Activated T-helper 1 cell treated with anti-CD3 and anti-CD28 coated beads, Interleukin-12 subunit alpha, Interleukin-12 subunit beta, Interleukin-2, Interleukin-4 antibody, amounts not matched to agents 30 ng/mL and 10 ng/mL and 1 ng/mL, durations not matched to agents 14 hours and 24 hours and 36 hours (primary cell): ENCODE results near the gene RASD1. TPM values are rescaled to one million over a fixed set of nuclear protein-coding genes. Genes with fewer than 3 reads are reported as not detected.
"Not testable (repeated sequence)": the region's sequence is repeated elsewhere in the genome, so short reads cannot be mapped to it uniquely, and the experiment has no call there.

Experiments
- DNase-seq: peaks from one replicate; pipeline ENCODE4 v3.0.0; 2021; ENCODE audit warnings: low spot score
- H3K27ac Mint-ChIP-seq: one replicate; pipeline ENCODE4 v1.8.0; 2021; ENCODE audit warnings: mild to moderate bottlenecking, mixed read lengths
- H3K27me3 Mint-ChIP-seq: one replicate; pipeline ENCODE4 v1.8.0; 2022; ENCODE audit warnings: mild to moderate bottlenecking, moderate library complexity, mixed read lengths; ENCODE audit not compliant: insufficient read depth
- H3K36me3 Mint-ChIP-seq: one replicate; pipeline ENCODE4 v1.8.0; 2021; ENCODE audit warnings: low read depth, mixed read lengths
- H3K4me1 Mint-ChIP-seq: one replicate; pipeline ENCODE4 v1.8.0; 2021; ENCODE audit warnings: low read depth, mixed read lengths
- H3K4me3 Mint-ChIP-seq: one replicate; pipeline ENCODE4 v1.8.0; 2021; ENCODE audit warnings: mild to moderate bottlenecking, moderate library complexity, mixed read lengths
- H3K9me3 Mint-ChIP-seq: one replicate; pipeline ENCODE4 v1.8.0; 2021; ENCODE audit warnings: mixed read lengths
- intact Hi-C: fragments of 100-400 bp; cut with micrococcal nuclease; formaldehyde crosslinking; loops from one replicate; pipeline ENCODE4 v1.15.1; 2024
- total RNA-seq: library from RNA; stranded (reverse); gene quantifications from 2 replicates; pipeline ENCODE4 v1.2.3, GENCODE V29; 2022

Gene RASD1
- total RNA-seq, 1 donor from 2014 or later, result 12.9 TPM

DNA sequence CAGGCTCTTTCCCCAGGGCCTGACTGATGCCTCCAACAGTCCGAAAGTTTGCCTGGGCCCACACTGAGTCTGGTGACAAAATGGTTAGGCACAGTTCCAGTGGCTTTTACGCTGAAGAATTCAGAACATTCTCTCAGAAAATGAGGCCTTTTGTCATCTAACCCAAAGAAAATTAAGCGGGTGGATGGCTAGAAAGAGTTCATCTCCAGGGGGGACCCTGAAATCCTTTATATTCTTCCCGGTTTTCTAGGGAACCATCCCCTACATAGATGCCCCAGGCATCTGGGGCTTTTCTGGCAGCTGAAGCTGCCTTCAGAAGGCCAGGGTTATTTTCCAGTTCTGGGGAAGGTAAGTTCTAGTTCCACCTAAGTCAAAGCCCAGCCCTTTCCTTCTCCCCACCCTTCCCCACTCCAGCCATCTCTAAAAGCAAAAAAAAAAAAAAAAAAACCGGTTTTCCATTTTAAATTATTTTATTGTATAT lies 2.2 kb downstream of the RASD1 start:
- Mint-ChIP-seq H3K27ac (no peak overlapping the region), H3K4me1 (peaks cover 14% of the 10 kb centered on the region), H3K27me3 (peaks cover 14% of the 10 kb centered on the region), H3K9me3 (no peaks in the 10 kb centered on the region), H3K36me3 (peaks cover 20% of the 10 kb centered on the region), H3K4me3 (no peak overlapping the region)
- intact Hi-C loops, result loop anchor here (10.0 kb wide), 2 partner anchors 481 to 541 kb away; partner anchors contain the start of genes ATPAF2, DRC3, GID4 and TOM1L2
- no peak for DNase-seq

DNA sequence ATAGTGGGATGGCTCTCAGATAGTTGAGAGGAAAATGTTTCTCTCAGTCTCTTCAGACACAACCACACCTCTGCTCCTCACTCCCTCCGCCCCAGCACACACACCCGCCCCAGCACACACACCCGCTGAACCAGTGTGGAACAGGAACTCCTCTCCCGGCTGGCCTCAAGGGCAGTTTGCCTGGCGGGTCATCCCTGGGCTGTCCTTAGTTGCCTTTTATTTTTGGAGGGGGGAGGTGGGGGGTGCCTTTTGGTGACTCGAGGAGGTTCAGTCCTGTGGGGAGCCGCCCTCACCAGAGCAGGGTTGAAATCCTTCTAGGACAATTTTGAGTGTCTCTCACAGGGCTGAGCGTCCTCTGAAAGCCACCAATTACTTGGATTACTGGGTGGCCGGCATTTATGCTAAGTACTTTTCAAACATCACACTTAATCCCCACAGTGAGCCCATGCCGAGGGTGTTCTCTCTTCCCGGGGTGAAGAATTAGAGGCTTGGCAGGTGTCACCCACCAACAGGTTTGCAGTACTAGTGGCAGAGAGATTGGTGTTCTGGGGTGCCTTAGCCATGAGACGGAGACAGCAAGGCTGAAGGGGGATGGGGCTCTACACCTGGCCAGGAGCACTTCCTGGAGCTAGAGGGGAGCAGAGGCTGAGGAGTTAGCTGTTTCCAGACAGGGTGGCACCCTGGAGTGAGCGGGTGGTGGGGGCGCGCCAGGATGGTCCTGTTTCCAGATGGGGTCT lies 2.8 kb downstream of the RASD1 start:
- peaks cover 14% of the 10 kb centered on the region for H3K27me3 Mint-ChIP-seq
- no peaks in the 10 kb centered on the region for H3K9me3 Mint-ChIP-seq
- no peak for DNase-seq
- peaks cover 21% of the 10 kb centered on the region for H3K36me3 Mint-ChIP-seq
- peaks cover 14% of the 10 kb centered on the region for H3K4me1 Mint-ChIP-seq
- H3K27ac Mint-ChIP-seq, result peak overlapping the region; percentile 40
- intact Hi-C loops, result loop anchor here (10.0 kb wide), 2 partner anchors 481 to 541 kb away; partner anchors contain the start of genes ATPAF2, DRC3, GID4 and TOM1L2
- H3K4me3 Mint-ChIP-seq, result no peak overlapping the region

DNA sequence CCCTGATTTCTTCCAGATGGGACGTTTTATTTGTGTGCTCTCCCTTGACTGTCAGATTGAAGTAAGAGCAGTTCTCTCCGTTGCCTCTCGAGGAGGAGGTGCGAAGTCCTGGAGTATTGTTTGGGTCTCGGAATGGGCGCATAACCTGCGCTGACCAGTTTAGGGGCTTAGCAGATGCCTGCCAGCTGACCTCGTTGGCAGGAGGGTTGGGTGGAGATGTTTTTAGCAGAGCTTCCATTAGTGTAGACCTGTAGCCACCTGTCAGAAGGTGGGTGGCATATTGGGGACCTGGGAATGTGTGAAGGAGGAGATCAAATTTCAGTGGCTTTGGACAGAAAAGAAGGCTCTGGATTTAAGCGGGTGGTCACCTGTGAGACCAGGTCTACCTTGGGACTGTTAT lies 3.6 kb downstream of the RASD1 start:
- intact Hi-C loops, result loop anchor here (10.0 kb wide), 2 partner anchors 482 to 542 kb away; partner anchors contain the start of genes ATPAF2, DRC3, GID4 and TOM1L2
- Mint-ChIP-seq H3K4me3 (no peak overlapping the region), H3K36me3 (peaks cover 24% of the 10 kb centered on the region)

DNA sequence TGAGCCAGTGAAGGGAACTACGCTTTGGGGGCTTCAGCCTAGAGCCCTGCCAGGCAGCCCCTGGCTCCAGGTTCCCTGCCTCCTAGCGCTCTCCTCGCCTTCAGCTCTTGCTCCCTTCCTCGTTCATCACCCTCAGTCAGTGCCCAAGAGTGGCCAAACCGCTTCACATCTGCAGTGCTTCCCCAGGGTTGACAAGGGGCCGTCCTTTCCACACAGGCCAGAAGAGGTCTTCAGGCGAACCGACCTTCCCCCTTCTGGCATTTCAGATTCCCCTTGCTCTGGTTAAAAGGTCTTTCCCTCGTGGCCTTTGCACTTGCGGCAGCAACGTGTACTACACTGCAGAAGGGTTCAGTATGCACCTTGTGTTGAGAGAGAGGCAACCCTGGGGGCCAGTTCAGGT lies 4.1 kb downstream of the RASD1 start:
- no peaks in the 10 kb centered on the region for H3K9me3 Mint-ChIP-seq
- H3K4me3 Mint-ChIP-seq, result no peak overlapping the region
- H3K4me1 Mint-ChIP-seq, result peaks cover 14% of the 10 kb centered on the region
- peaks cover 14% of the 10 kb centered on the region for H3K27me3 Mint-ChIP-seq
- no peak for DNase-seq
- intact Hi-C loops, result loop anchor here (10.0 kb wide), 2 partner anchors 483 to 543 kb away; partner anchors contain the start of genes ATPAF2, DRC3, GID4 and TOM1L2
- peaks cover 28% of the 10 kb centered on the region for H3K36me3 Mint-ChIP-seq
- H3K27ac Mint-ChIP-seq, result no peak overlapping the region

More for the DNA sequence above, 3.6 kb downstream of the RASD1 start:
- Mint-ChIP-seq H3K27me3 (peaks cover 14% of the 10 kb centered on the region), H3K9me3 (no peaks in the 10 kb centered on the region), H3K4me1 (peaks cover 14% of the 10 kb centered on the region), H3K27ac (peak overlapping the region; percentile 27)
- DNase-seq, result no peak

DNA sequence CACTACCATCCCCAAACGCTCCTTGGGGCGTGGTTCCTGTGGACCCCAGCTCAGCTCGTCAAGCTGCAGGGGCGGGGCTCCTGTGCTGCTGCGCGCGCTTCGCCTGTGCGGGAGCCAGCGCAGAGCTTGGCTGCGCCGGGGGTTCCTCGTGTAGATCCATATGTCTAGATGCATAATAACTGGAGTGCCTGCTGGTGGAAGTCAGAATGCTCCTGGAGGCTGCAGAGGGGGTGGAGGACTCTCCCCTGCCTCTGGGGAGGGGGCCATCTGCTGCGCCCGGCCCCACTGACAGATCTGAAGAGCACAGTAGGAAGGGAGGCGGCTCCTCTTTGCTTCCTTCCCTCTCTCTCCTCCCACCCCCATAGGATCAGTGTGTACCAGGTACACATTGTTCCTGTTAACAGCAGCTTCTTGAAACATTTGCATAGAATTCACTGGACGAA lies 4.6 kb downstream of the RASD1 start:
- intact Hi-C loops, result loop anchor here (10.0 kb wide), 2 partner anchors 483 to 543 kb away; partner anchors contain the start of genes ATPAF2, DRC3, GID4 and TOM1L2
- Mint-ChIP-seq H3K9me3 (no peaks in the 10 kb centered on the region), H3K4me1 (peaks cover 13% of the 10 kb centered on the region), H3K27ac (no peak overlapping the region), H3K27me3 (peaks cover 14% of the 10 kb centered on the region), H3K36me3 (peaks cover 32% of the 10 kb centered on the region), H3K4me3 (no peak overlapping the region)
- DNase-seq, result no peak

DNA sequence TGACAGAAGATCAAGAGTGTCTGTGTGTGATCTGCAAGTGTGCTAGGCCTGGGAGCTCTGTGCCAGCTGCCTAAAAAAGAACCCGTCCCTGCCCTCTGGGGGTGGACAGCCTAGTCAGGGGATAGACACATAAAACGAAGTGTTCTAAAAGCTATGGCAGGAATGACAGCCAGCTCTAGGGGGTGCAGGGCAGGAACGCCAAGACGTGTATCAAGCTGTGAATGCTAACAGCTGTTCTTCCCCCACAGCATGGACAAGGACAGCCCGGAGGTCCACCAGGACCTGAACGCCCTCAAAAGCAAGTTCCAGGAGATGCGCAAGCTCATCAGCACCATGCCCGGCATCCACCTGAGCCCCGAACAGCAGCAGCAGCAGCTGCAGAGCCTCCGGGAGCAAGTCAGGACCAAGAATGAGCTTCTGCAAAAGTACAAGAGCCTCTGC lies 5.1 kb downstream of the RASD1 start:
- DNase-seq, result no peak
- peaks cover 32% of the 10 kb centered on the region for H3K36me3 Mint-ChIP-seq
- intact Hi-C loops, result loop anchor here (10.0 kb wide), 2 partner anchors 484 to 544 kb away; partner anchors contain the start of genes ATPAF2, DRC3, GID4 and TOM1L2
- H3K27me3 Mint-ChIP-seq, result peaks cover 14% of the 10 kb centered on the region
- no peak overlapping the region for H3K4me3 Mint-ChIP-seq
- no peak overlapping the region for H3K27ac Mint-ChIP-seq
- no peaks in the 10 kb centered on the region for H3K9me3 Mint-ChIP-seq
- peaks cover 13% of the 10 kb centered on the region for H3K4me1 Mint-ChIP-seq

DNA sequence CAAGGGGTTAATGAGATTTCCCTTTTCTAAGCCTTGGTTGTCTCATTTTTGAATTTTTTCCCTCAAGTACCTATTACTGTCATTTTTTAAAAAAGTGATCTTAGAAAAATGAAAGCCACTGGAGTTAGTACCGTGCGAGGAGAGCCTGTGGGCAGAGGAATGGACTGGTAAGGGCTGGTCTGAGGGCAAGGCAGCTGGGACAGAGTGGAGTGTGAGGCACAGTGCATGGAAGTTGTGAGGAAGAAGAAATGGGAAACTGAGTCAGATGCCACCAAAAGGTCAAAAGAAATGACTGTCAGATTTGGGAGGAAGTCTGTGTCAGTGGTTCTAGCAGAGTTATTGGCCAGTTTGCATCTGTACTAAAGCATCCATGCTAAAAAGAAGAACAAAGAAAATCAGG lies 8.2 kb downstream of the RASD1 start:
- no peak overlapping the region for H3K4me3 Mint-ChIP-seq
- peaks cover 39% of the 10 kb centered on the region for H3K36me3 Mint-ChIP-seq
- no peaks in the 10 kb centered on the region for H3K27me3 Mint-ChIP-seq
- intact Hi-C loops, result no loop called here
- no peak overlapping the region for H3K27ac Mint-ChIP-seq
- DNase-seq, result no peak
- H3K9me3 Mint-ChIP-seq, result no peaks in the 10 kb centered on the region
- H3K4me1 Mint-ChIP-seq, result peaks cover 20% of the 10 kb centered on the region

DNA sequence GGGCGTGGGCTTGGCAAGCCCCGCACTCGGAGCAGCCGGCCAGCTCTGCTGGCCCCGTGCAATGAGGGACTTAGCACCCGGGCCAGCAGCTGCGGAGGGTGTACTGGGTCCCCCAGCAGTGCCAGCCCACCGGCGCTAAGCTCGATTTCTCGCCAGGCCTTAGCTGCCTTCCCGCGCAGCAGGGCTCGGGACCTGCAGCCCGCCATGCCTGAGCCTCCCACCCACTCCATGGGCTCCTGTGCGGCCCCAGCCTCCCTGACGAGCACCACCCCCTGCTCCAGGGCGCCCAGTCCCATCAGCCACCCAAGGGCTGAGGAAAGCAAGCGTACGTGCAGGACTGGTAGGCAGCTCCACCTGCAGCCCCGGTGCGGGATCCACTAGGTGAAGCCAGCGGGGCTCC lies 9.8 kb downstream of the RASD1 start:
- H3K9me3 Mint-ChIP-seq, H3K27ac Mint-ChIP-seq, H3K4me3 Mint-ChIP-seq, intact Hi-C loops, DNase-seq, H3K27me3 Mint-ChIP-seq: not testable (repeated sequence)
- peaks cover 35% of the 10 kb centered on the region for H3K4me1 Mint-ChIP-seq
- H3K36me3 Mint-ChIP-seq, result peaks cover 34% of the 10 kb centered on the region

DNA sequence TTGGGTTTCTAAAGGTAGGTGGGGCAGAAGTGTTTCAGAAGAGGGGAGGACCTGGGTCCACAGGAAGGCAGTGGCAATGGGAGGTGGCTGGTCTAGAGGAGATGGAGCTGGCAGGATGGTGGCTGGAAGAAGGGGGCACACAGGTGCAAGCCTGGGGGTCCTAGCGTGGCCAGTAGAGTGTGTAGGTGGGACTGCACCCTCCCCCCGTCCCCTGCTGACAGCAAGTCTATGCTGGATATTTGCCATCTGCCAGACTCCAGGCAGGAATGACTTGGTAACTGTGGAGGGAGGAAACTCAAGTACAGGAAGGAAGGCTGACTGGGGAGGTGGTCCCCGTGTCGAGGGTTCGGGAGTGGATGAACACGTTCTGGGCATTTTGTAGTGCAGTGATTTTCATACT lies 10.8 kb downstream of the RASD1 start:
- DNase-seq, result no peak
- H3K27ac Mint-ChIP-seq, result peak overlapping the region; percentile 35
- no peak overlapping the region for H3K4me3 Mint-ChIP-seq
- intact Hi-C loops, result no loop called here
- no peaks in the 10 kb centered on the region for H3K9me3 Mint-ChIP-seq
- no peaks in the 10 kb centered on the region for H3K27me3 Mint-ChIP-seq
- peaks cover 35% of the 10 kb centered on the region for H3K36me3 Mint-ChIP-seq
- H3K4me1 Mint-ChIP-seq, result peaks cover 45% of the 10 kb centered on the region

DNA sequence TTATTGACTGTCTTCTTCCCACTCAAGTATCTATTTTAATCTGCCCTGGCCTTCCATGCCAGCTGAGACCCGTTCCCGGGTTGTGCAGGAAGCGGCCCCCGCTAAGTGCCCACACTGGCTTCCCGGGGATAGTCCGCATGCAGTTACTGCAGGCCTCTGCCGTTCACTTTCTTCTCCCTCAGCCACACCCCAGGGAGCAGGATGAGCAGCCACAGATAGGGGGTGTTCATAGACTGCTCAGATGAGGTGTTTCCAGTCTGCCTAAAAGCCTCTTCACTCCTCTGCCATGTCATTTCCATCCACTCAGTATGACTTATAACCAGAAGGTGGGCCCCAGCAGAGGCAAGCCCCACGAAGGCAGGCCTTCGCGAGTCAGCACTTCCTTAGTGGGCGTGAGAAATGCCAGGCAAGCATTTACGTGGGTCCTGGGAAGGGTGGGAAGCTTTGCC lies 11.7 kb downstream of the RASD1 start:
- H3K27ac Mint-ChIP-seq, result peak overlapping the region; percentile 76
- H3K36me3 Mint-ChIP-seq, result peaks cover 34% of the 10 kb centered on the region
- DNase-seq, result no peak
- no peaks in the 10 kb centered on the region for H3K9me3 Mint-ChIP-seq
- H3K27me3 Mint-ChIP-seq, result no peaks in the 10 kb centered on the region
- H3K4me3 Mint-ChIP-seq, result peak overlapping the region; percentile 57
- peaks cover 47% of the 10 kb centered on the region for H3K4me1 Mint-ChIP-seq
- intact Hi-C loops, result loop anchor here (1.0 kb wide), 1 partner anchor 12 kb away; the partner anchor contains the start of gene RASD1

DNA sequence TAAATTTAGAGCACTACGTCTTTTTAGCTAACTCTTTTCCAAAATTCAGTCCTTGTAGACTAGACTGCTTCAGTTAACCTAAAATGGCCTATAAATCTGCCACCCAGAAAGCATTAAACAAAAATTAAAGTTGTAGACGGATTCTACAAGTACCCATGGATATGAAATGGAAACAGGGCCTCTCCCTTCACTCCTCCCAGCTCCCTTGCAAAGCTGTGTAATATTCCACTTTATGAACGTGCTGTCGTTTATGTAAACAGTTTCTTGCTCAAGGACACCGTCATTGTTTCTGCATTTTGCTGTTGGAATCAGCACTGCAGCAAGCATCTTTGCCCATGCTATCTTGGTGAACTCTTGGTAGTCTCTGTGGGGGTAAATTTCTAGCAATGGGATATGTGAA lies 14.3 kb downstream of the RASD1 start:
- H3K4me3 Mint-ChIP-seq, result no peak overlapping the region
- intact Hi-C loops, result no loop called here
- H3K27me3 Mint-ChIP-seq, result no peaks in the 10 kb centered on the region
- peaks cover 65% of the 10 kb centered on the region for H3K4me1 Mint-ChIP-seq
- no peaks in the 10 kb centered on the region for H3K9me3 Mint-ChIP-seq
- H3K36me3 Mint-ChIP-seq, result peaks cover 28% of the 10 kb centered on the region
- no peak overlapping the region for H3K27ac Mint-ChIP-seq
- no peak for DNase-seq

DNA sequence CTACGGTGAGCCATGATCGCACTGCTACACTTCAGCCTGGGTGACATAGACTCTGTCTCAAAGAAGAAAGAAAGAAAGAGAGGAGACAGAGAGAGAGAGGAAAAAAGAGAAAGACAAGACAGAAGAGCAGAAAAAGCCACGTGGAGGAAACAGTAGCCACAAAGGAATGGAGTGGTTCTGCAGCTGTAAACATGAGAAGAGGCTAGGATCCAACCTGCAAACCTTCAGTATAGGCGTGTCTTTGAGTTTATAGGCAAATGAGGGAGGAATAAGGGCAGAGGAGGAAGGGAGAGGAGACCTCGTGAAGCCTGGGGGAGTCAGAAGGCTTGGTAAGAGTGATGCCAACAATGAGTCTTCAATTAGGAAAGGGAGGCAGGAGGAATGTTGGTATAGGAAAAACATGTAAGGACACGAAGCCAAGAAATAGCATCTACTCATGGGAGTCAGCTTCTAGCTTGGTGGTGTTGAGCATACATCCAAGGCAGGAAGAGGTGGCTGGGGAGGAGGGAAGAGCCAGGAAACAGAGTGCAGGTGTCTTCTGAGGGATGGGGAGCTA lies 15.5 kb downstream of the RASD1 start:
- Mint-ChIP-seq H3K27ac (peak overlapping the region; percentile 72), H3K4me1 (peaks cover 74% of the 10 kb centered on the region), H3K27me3 (no peaks in the 10 kb centered on the region), H3K36me3 (peaks cover 26% of the 10 kb centered on the region), H3K4me3 (no peak overlapping the region), H3K9me3 (no peaks in the 10 kb centered on the region)
- DNase-seq, result no peak
- intact Hi-C loops, result no loop called here

DNA sequence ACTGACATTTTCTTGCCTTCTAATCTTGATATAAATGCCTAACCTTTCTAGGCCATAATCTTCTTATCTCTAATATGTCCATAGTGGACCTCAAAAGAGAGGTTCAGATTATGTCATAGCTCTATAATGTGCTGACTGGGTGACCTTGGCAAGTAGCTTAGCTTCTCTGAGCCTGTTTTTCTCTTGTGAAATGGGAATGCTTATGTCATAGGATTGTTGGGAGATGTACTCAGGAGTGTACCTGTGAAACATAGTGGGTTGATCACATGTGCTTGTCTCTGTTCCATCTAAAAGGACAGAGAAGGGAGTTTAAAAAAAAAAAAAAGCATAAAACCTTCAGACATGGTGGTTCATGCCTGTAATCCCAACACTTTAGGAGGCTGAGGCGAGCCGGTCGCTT lies 17.0 kb downstream of the RASD1 start:
- intact Hi-C loops, result loop anchor here (5.0 kb wide), 2 partner anchors 197 to 838 kb away; partner anchors contain the start of genes COPS3 and SMCR8
- DNase-seq, result no peak
- Mint-ChIP-seq H3K9me3 (no peaks in the 10 kb centered on the region), H3K4me1 (peaks cover 62% of the 10 kb centered on the region), H3K36me3 (peaks cover 18% of the 10 kb centered on the region), H3K4me3 (peak overlapping the region; percentile 46), H3K27me3 (peaks cover 4% of the 10 kb centered on the region), H3K27ac (no peak overlapping the region)
